MM.1S (cell line): ENCODE results near the gene IL17RB.

ENCODE experiments used
- EZH2 ChIP-seq: fragments of 300-600 bp; sonication (generic); optimal IDR thresholded peaks from 2 replicates; pipeline ENCODE3; 2017; ENCODE audit warnings: low read depth, mild to moderate bottlenecking, antibody characterized with exemption, low read length, mixed read lengths
- TF ChIP-seq, protein P1 (sequence below): fragments of 300-600 bp; sonication (generic); IDR thresholded peaks from 2 replicates; pipeline ENCODE4 v1.5.1; 2016; ENCODE audit warnings: antibody characterized with exemption, low read length, mixed read lengths

DNA sequence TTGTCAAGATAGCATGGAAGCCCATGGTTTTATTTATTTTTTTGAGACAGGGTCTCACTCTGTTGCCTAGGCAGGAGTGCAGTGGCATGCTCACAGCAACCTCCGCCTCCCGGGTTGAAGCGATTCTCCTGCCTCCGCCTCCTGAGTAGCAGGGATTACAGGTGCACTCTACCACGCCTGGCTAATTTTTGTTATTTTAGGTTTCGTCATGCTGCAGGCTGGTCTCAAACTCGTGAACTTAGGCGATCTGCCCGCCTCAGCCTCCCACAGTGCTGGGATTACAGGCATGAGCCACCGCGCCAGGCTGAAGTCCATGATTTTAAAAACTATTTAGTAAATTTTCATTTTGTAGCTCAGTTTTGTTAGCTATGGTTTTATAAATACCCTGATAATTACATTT, 38.3 kb downstream of the IL17RB start:
- TF ChIP-seq, protein P1, sequence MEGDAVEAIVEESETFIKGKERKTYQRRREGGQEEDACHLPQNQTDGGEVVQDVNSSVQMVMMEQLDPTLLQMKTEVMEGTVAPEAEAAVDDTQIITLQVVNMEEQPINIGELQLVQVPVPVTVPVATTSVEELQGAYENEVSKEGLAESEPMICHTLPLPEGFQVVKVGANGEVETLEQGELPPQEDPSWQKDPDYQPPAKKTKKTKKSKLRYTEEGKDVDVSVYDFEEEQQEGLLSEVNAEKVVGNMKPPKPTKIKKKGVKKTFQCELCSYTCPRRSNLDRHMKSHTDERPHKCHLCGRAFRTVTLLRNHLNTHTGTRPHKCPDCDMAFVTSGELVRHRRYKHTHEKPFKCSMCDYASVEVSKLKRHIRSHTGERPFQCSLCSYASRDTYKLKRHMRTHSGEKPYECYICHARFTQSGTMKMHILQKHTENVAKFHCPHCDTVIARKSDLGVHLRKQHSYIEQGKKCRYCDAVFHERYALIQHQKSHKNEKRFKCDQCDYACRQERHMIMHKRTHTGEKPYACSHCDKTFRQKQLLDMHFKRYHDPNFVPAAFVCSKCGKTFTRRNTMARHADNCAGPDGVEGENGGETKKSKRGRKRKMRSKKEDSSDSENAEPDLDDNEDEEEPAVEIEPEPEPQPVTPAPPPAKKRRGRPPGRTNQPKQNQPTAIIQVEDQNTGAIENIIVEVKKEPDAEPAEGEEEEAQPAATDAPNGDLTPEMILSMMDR = no peak
- no peak for TF ChIP-seq EZH2
